HepG2 (cell line): Measurements from ENCODE around the gene ZNF117. TPM values are rescaled to one million over a fixed set of nuclear protein-coding genes. Genes with fewer than 3 reads are reported as not detected.
"Not testable (repeated sequence)": the region's sequence is repeated elsewhere in the genome, so short reads cannot be mapped to it uniquely, and the experiment has no call there.

Experiments used
- ATAC-seq: fragments of 200-7000 bp; cut with Tn5 transposase; 3 replicates; pipeline ENCODE4 v1.9.1; 2020; ENCODE audit warnings: mild to moderate bottlenecking, moderate library complexity
- BruUV-seq: library from RNA; stranded (reverse); fragments of 400-500 nt; replicated peaks from 2 replicates; lab custom pipeline; 2021; lab: Mats Ljungman, UMichigan
- CTCF ChIA-PET: fragments of 300-600 bp; formaldehyde crosslinking; extraction: SDS; loops from one replicate; lab custom pipeline; 2021; ENCODE audit warnings: low total read pairs, inconsistent platforms, low intra/inter-chr PET ratio; lab: Yijun Ruan, JAX
- POLR2A ChIA-PET: fragments of 350-600 bp; sonication (Branson Sonifier 250); formaldehyde crosslinking; loops from one replicate; lab custom pipeline; 2020; ENCODE audit warnings: antibody characterized with exemption, inconsistent platforms; lab: Yijun Ruan, JAX
- DNase-seq: peaks from one replicate; pipeline ENCODE4 v3.0.0-alpha.2; 2015; ENCODE audit warnings: low spot score
- FAIRE-seq: peaks from 3 replicates; lab custom pipeline; 2011; peaks lifted over from hg19 to GRCh38; lab: Jason Lieb, UNC
- H2AFZ ChIP-seq: one replicate; pipeline ENCODE4 v1.6.1; 2011; ENCODE audit warnings: low read length, inconsistent platforms
- H3K27ac ChIP-seq: fragments of 300-600 bp; 3 replicates; pipeline ENCODE4 v1.8.0; 2011; ENCODE audit warnings: mixed run types, mild to moderate bottlenecking, mixed read lengths, low read length, inconsistent platforms; ENCODE audit not compliant: insufficient read depth; ENCODE audit errors: extremely low read length
- H3K27me3 ChIP-seq, 2 experiments: fragments of 200-600 bp in 1 of 2; 2 replicates in 1 of 2; 3 replicates in 1 of 2; pipeline versions ENCODE4 v1.6.0 to v1.8.0; 2011; ENCODE audit warnings: low read length in 2 of 2, mild to moderate bottlenecking in 2 of 2, moderate library complexity in 2 of 2, inconsistent platforms in 1 of 2; ENCODE audit not compliant: insufficient read depth in 2 of 2, control insufficient read depth in 1 of 2
- H3K36me3 ChIP-seq, 2 experiments: fragments of 200-600 bp in 1 of 2; replicated peaks in 1 of 2; 2 replicates in 1 of 2; 3 replicates in 1 of 2; pipeline versions ENCODE4 v1.5.1 to v1.8.0; 2011; ENCODE audit warnings: low read length in 2 of 2, inconsistent platforms in 1 of 2; ENCODE audit not compliant: insufficient read depth in 2 of 2, control insufficient read depth in 1 of 2
- H3K4me1 ChIP-seq: 2 replicates; pipeline ENCODE4 v1.5.1; 2012; ENCODE audit warnings: low read length, inconsistent platforms; ENCODE audit not compliant: insufficient read depth
- H3K4me2 ChIP-seq: 2 replicates; pipeline ENCODE4 v1.6.0; 2011; ENCODE audit warnings: low read depth, low read length, inconsistent platforms
- H3K4me3 ChIP-seq, 3 experiments: fragments of 200-600 bp in 1 of 3; sonication (generic), shearing (Covaris generic) in 1 of 3; replicated peaks in 1 of 3; 2 replicates each; pipeline ENCODE4 v1.5.1; 2011 to 2016; ENCODE audit warnings: low read length in 3 of 3, inconsistent platforms in 2 of 3, low read depth in 2 of 3, mild to moderate bottlenecking in 2 of 3, control low read depth in 1 of 3, mixed read lengths in 1 of 3; ENCODE audit not compliant: insufficient read depth in 1 of 3
- H3K79me2 ChIP-seq: one replicate; pipeline ENCODE4 v1.6.1; 2011; ENCODE audit warnings: low read length, inconsistent platforms; ENCODE audit not compliant: insufficient read depth
- H3K9ac ChIP-seq: 2 replicates; pipeline ENCODE4 v1.6.0; 2011; ENCODE audit warnings: mild to moderate bottlenecking, low read depth, low read length, inconsistent platforms; ENCODE audit not compliant: insufficient read depth
- H3K9me3 ChIP-seq: 2 replicates; pipeline ENCODE4 v1.5.1; 2012; ENCODE audit warnings: mild to moderate bottlenecking, low read length
- H4K20me1 ChIP-seq: 2 replicates; pipeline ENCODE4 v1.6.0; 2011; ENCODE audit warnings: inconsistent platforms, mild to moderate bottlenecking, low read length, moderate library complexity; ENCODE audit not compliant: insufficient read depth
- FOSL2 ChIP-seq: sonication (generic); formaldehyde crosslinking; IDR thresholded peaks from 2 replicates; pipeline ENCODE4 v1.4.0; 2020; ENCODE audit warnings: missing genetic modification reagents
- NR2F1 ChIP-seq, 2 experiments: fragments of 450-650 bp in 1 of 2; formaldehyde crosslinking in 1 of 2; IDR thresholded peaks; 2 replicates each; pipeline versions ENCODE4 v1.5.0 to v1.6.1; 2016 to 2020; ENCODE audit warnings: mild to moderate bottlenecking in 1 of 2, missing compliant biosample characterization in 1 of 2, missing genetic modification reagents in 1 of 2, moderate library complexity in 1 of 2
- ZNF430 ChIP-seq: sonication (generic); formaldehyde crosslinking; IDR thresholded peaks from 2 replicates; pipeline ENCODE4 v1.9.0; 2021; ENCODE audit warnings: mild to moderate bottlenecking, missing genetic modification reagents
- WGBS: methylation state at CpG from one replicate; pipeline ENCODE4 v1.1.6; 2017; ENCODE audit warnings: low lambda C conversion rate; 5-methylcytosine and 5-hydroxymethylcytosine counted together
- in situ Hi-C: cut with HindIII; loops from 2 replicates; pipeline ENCODE4 v1.10.0; 2017; ENCODE audit warnings: low pct_unique_long_range_greater_than_20kb; ENCODE audit not compliant: extremely low pct_ligation_motif_present
- intact Hi-C: fragments of 100-400 bp; cut with micrococcal nuclease; formaldehyde crosslinking; loops from one replicate; pipeline ENCODE4 v1.10.0; 2022; ENCODE audit not compliant: unreplicated experiment
- polyA plus RNA-seq, 8 experiments: library from polyadenylated mRNA; depleted of rRNA in 3 of 8; stranded (reverse) in 7 of 8; unstranded in 1 of 8; fragments of >200 nt; fragmentation: Illumina TruSeq in 4 of 8; extraction: Trizol in 4 of 8; gene quantifications; 2 replicates each; pipeline versions ENCODE4 v1.2.1 to v1.2.3, GENCODE V29; 2011 to 2016; ENCODE audit warnings: low read depth in 4 of 8, missing spikeins in 1 of 8, mixed read lengths in 1 of 8; ENCODE audit not compliant: insufficient read depth in 1 of 8
- total RNA-seq, 5 experiments: library from RNA; depleted of rRNA; stranded (reverse); fragments of >200 nt; fragmentation: Illumina TruSeq; extraction: Trizol; gene quantifications; 2 replicates each; pipeline ENCODE4 v1.2.3, GENCODE V29; 2016; ENCODE audit warnings: low read depth in 1 of 5

Gene ZNF117
- total and polyA plus RNA-seq, 2 of the 13 experiments (the other 11 are each of a cell fraction or from before 2014, with no cell fraction given): 6.6 to 20.0 TPM

DNA sequence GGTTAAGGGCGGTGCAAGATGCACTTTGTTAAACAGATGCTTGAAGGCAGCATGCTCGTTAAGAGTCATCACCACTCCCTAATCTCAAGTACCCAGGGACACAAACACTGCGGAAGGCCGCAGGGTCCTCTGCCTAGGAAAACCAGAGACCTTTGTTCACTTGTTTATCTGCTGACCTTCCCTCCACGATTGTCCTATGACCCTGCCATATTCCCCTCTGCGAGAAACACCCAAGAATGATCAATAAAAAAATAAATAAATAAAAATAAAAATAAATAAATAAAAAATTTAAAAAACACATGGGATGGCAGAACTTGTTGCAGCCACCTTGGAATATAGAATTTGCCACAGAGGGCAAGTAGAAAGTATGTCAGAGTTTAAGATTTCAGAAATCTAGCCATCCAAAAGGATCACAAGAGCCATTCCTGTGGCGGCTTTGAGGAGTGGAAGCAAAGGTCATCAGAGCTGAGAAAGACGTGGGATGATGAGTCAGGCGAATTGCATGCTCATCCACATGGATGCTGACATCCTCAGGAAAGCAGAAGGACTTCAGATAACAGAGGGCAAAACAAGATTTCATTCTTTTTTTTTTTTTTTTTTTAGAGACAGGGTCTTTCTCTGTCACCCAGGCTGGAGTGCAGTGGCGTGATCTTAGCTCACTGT lies 43.4 kb upstream of the ZNF117 start (continued):
- TF ChIP-seq FOSL2 (CRISPR knock-in tag): peak; percentile 87
- peak in 1 of 2 experiments; percentile 50; a peak in 2 of 4 replicates for TF ChIP-seq NR2F1 (CRISPR knock-in tag; IDR thresholded peaks at IDR 0.05)

DNA sequence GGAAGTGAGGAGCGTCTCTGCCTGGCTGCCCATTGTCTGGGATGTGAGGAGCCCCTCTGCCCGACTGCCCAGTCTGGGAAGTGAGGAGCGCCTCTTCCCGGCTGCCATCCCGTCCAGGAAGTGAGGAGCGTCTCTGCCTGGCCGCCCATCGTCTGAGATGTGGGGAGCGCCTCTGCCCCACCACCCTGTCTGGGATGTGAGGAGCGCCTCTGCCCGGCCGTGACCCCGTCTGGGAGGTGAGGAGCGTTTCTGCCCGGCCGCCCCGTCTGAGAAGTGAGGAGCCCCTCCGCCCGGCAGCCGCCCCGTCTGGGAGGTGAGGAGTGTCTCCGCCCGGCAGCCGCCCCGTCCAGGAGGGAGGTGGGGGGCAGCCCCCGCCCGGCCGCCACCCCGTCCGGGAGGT lies 42.6 kb upstream of the ZNF117 start:
- POLR2A ChIA-PET, H3K9ac ChIP-seq, H2AFZ ChIP-seq, H3K27me3 ChIP-seq, BruUV-seq, in situ Hi-C loops, H3K36me3 ChIP-seq, FAIRE-seq, H3K79me2 ChIP-seq, H3K9me3 ChIP-seq, intact Hi-C loops, ATAC-seq, H3K27ac ChIP-seq, DNase-seq, H3K4me3 ChIP-seq, CTCF ChIA-PET, H4K20me1 ChIP-seq, H3K4me2 ChIP-seq: not testable (repeated sequence)
- WGBS: 97% methylated on average over 12 of the region's 30 CpGs
- peaks cover 27% of the 10 kb centered on the region for H3K4me1 ChIP-seq

DNA sequence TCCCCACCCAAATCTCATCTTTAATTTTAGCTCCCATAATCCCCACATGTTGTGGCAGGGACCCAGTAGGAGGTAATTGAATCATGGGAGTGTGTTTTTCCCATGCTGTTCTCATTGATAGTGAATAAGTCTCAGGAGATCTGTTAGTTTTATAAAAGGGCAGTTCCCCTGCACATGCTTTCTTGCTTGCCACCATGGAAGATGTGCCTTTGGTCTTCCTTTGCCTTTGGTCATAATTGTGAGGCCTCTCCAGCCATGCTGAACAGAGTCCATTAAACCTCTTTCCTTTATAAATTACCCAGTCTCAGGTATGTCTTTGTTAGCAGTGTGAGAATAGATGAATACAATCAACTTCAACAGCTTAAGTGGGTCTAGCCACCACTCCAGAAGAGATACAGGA lies 34.2 kb upstream of the ZNF117 start:
- H3K79me2 ChIP-seq, H3K27me3 ChIP-seq, in situ Hi-C loops, H3K36me3 ChIP-seq, H2AFZ ChIP-seq, CTCF ChIA-PET, H4K20me1 ChIP-seq, H3K27ac ChIP-seq, POLR2A ChIA-PET, H3K4me2 ChIP-seq, H3K4me3 ChIP-seq, H3K9ac ChIP-seq, FAIRE-seq: not testable (repeated sequence)
- H3K4me1 ChIP-seq: peaks cover 13% of the 10 kb centered on the region; the same call in 1 of the 2 replicates
- TF ChIP-seq ZNF430 (CRISPR knock-in tag): peak; percentile 94
- TF ChIP-seq, all 625 proteins: peak for 1; not testable (repeated sequence) for 624
- BruUV-seq, H3K9me3 ChIP-seq, ATAC-seq, intact Hi-C loops, DNase-seq: not testable (repeated sequence)

DNA sequence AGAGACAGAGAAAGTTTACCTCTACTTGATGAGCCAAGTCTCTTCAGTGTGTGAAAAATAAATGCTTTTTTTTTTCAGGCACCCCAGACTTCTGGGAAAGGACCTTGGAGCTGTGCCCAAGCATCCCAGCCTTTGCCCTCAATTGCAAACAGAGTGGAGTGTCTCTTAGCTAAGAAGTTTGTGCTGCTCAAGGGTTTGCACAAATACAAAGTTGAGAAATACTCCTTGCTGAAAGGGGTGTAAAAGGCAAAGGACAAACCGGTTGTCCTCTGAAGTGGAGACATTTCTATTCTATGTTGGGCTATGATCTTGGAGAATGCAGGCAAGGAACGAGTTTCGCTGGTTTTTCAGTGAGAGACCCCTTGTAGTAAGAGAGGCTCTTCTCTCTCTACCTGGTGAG lies 30.1 kb upstream of the ZNF117 start:
- H3K36me3 ChIP-seq, H2AFZ ChIP-seq, CTCF ChIA-PET, H3K4me3 ChIP-seq, H3K4me2 ChIP-seq, H3K9ac ChIP-seq, intact Hi-C loops, in situ Hi-C loops, H3K27me3 ChIP-seq, BruUV-seq, H3K27ac ChIP-seq, DNase-seq, H3K79me2 ChIP-seq, H4K20me1 ChIP-seq, H3K9me3 ChIP-seq: not testable (repeated sequence)
- FAIRE-seq: peak; percentile 89
- WGBS: 7% methylated on average over 2 of the region's 3 CpGs
- ATAC-seq: peak; percentile 61
- peaks cover 13% of the 10 kb centered on the region; the same call in 1 of the 2 replicates for H3K4me1 ChIP-seq
- POLR2A ChIA-PET: interaction anchor here (1.0 to 2.5 kb wide), 6 partner anchors 14 to 21 kb away, joined by 3 to 21 read pairs (median 6); partner anchors contain the start of gene ERV3-1
